ENCODE data around the gene ISOC1.

Gene ISOC1

GRCh38 chr5:129096382-129096991, 1.9 kb downstream of the ISOC1 start:
- FAIRE-seq, result no peak

- no peak for FAIRE-seq
Observed at GRCh38 chr5:129097498-129098296, 3.1 kb downstream of the ISOC1 start.

GRCh38 chr5:129098488-129099183, 4.1 kb downstream of the ISOC1 start:
- no peak for FAIRE-seq

GRCh38 chr5:129099184-129099569, 4.6 kb downstream of the ISOC1 start:
- no peak for FAIRE-seq

GRCh38 chr5:129101794-129102193, 7.2 kb downstream of the ISOC1 start:
- no peak for FAIRE-seq

- no peak for FAIRE-seq
Observed at GRCh38 chr5:129103397-129103796, 8.8 kb downstream of the ISOC1 start.

GRCh38 chr5:129104915-129105455, 10.4 kb downstream of the ISOC1 start:
- no peak for FAIRE-seq

- FAIRE-seq, result no peak
Observed at GRCh38 chr5:129107637-129108036, 13.1 kb downstream of the ISOC1 start.

GRCh38 chr5:129110742-129111141, 16.2 kb downstream of the ISOC1 start:
- no peak for FAIRE-seq

GRCh38 chr5:129111351-129111750, 16.8 kb downstream of the ISOC1 start:
- peak; percentile 37 for FAIRE-seq

- FAIRE-seq, result no peak
Observed at GRCh38 chr5:129112295-129112694, 17.7 kb downstream of the ISOC1 start.

GRCh38 chr5:129113867-129114266, 19.3 kb downstream of the ISOC1 start:
- FAIRE-seq, result peak; percentile 99

- FAIRE-seq, result no peak
Observed at GRCh38 chr5:129114539-129115193, 20.1 kb downstream of the ISOC1 start.

- no peak for FAIRE-seq
Observed at GRCh38 chr5:129115680-129116079, 21.1 kb downstream of the ISOC1 start.

- no peak for FAIRE-seq
Observed at GRCh38 chr5:129116797-129117196, 22.2 kb downstream of the ISOC1 start.

- no peak for FAIRE-seq
Observed at GRCh38 chr5:129118405-129118804, 23.9 kb downstream of the ISOC1 start.

GRCh38 chr5:129118826-129119225, 24.3 kb downstream of the ISOC1 start:
- no peak for FAIRE-seq

- FAIRE-seq, result no peak
Observed at GRCh38 chr5:129120158-129120581, 25.6 kb downstream of the ISOC1 start.

GRCh38 chr5:129122560-129122959, 28.0 kb downstream of the ISOC1 start:
- FAIRE-seq, result no peak

- FAIRE-seq, result no peak
Observed at GRCh38 chr5:129124608-129125007, 30.1 kb downstream of the ISOC1 start.

GRCh38 chr5:129125819-129126218, 31.3 kb downstream of the ISOC1 start:
- no peak for FAIRE-seq

GRCh38 chr5:129133553-129133952, 39.0 kb downstream of the ISOC1 start:
- FAIRE-seq, result no peak

GRCh38 chr5:129135633-129136032, 41.1 kb downstream of the ISOC1 start:
- no peak for FAIRE-seq

Measured in endometrium (tissue), 2 donors.